HUDEP-2 (cell line): Measurements from ENCODE around the gene GCN1.

Experiments used
- DNase-seq, 76 experiments: peaks; one replicate each; lab custom pipeline; 2025; ENCODE audit not compliant: unreplicated experiment in 76 of 76; lab: John Stamatoyannopoulos, UW

Gene GCN1

GRCh38 chr12:120190386-120190785 lies 4.1 kb downstream of the GCN1 start:
- no peak for DNase-seq

GRCh38 chr12:120186654-120187053 lies 7.9 kb downstream of the GCN1 start:
- no peak for DNase-seq

- no peak for DNase-seq
These were observed 11.3 kb downstream of the GCN1 start for GRCh38 chr12:120183211-120183631.

DNA sequence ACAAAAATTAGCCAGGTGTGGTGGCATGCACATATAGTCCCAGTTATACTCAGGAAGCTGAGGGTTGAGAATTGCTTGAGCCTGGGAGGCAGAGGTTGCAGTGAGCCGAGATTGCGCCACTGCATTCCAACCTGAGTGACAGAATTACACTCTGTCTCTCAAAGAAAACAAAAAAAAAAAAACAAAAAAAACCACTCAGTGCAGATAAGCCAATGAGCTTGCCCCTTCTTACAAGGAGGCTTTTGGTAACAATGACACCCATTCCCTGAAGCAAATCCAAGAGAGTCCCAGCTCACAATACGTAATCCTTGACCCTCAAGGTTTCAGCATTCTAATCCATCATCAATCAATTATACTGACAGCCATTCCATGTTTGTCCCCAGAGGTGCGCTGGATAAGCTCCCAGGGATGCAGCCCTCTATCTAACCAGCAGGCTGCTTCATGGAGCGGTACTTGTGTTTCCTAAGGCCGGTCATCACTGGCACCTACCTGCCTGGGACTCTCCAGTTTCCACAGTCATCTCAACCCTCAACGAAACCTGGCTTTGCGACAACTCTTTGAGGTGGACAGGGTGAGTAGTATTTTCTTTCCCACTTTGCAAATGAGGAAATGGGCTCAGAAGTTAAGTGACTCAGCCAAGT lies 12.4 kb downstream of the GCN1 start:
- no peak for DNase-seq

DNA sequence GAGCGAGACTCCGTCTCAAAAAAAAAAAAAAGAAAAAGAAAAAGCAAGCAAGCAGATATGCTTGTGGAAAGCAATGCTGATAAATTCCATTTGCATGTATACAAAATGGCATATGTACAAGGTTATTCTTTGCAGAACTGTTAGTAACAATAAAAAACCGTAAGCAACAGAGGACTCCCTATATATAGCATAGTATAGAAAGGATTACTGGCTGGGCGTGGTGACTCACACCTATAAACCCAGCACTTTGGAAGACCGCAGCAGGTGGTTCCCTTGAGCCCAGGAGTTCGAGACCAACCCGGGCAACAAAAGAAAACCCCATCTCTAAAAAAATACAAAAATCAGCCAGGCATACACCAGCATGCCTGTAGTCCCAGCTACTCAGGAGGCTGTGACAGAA lies 13.5 kb downstream of the GCN1 start:
- no peak for DNase-seq

GRCh38 chr12:120175537-120175936 lies 19.0 kb downstream of the GCN1 start:
- no peak for DNase-seq

- no peak for DNase-seq
These were observed 19.5 kb downstream of the GCN1 start for GRCh38 chr12:120175062-120175461.

- no peak for DNase-seq
These were observed 22.5 kb downstream of the GCN1 start for GRCh38 chr12:120172053-120172452.

DNA sequence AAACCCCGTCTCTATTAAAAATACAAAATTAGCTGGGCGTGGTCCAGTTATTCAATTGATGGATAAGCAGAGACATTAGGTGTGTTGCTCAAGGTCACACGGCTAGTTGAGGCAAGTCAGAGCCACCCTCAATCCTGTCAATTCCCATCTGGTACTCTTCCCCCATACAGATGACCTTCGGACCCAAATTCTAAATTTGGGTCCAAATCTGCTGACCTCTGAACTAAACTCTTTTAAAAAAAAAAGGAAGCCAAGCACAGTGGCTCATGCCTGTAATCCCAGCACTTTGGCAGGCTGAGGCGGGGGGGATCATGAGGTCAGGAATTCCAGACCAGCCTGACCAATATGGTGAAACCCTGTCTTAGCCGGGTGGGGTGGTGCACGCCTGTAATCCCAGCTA lies 23.9 kb downstream of the GCN1 start:
- no peak for DNase-seq

GRCh38 chr12:120169946-120170345 lies 24.6 kb downstream of the GCN1 start:
- no peak for DNase-seq

DNA sequence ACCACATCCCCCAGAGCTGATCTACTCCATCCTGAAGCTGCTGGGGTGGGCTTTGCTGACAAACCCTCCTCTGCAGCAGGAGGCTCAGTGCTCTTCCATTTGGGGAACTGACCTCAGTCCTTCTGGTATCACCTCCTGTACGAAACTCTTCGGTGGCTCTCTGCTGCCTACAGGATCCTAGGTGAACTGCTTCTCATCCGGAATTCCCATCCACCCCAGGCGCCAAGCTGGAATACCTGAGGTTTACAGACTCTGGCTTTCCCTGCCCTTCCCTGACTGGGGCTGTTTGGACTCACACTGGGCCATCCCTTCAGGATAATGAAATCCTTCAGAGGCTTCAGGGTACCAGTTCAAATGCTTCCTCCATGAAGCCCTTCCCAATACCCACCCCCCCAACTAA lies 26.2 kb downstream of the GCN1 start:
- no peak for DNase-seq

DNA sequence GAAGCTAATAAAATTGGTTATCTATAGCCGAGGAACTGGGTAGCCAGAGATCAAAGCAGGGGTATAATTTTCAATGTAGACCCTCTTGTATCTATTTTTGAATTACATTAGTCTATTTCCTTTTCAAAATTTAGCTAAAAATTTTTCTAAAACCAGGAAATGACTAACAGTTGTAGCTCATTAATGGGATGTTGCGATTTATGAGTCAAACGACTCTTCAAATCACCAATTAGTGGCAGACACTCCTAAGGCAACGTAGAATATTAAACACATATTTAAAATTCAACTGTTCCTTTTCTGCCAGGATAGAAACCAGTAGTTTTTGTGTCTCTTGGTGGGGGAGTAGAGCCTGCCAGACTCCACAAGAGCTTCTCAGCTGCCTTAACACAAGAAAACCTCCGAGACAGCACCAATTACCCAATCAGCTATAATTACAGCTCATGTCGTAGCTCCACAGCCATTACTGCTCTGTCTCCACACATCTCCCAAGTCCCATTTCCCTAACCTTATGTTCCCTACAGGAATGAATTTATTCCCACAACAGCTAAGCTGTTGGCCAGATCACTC lies 26.9 kb downstream of the GCN1 start:
- DNase-seq: no peak

DNA sequence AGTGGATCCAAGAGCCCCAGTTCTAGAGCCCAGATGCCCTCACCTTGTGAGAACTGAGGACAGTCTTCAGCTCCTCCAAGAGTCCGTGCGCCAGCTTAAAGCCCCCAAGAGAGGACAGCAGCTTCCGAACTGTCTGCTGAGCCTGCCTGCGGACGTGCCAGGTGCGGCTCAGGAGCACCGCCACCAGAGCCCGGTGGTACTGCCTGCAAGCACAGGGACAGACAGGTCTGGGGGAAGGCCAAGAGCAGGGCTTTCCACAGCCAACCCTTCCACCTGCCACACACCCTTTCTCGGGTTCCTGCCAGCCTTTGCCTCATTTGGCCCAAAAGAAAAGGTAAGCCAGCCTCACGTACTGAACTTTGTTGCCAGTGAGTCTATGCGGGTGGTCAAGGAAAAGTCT lies 30.2 kb downstream of the GCN1 start:
- DNase-seq: no peak

- no peak for DNase-seq
These were observed 31.8 kb downstream of the GCN1 start for GRCh38 chr12:120162763-120163162.

DNA sequence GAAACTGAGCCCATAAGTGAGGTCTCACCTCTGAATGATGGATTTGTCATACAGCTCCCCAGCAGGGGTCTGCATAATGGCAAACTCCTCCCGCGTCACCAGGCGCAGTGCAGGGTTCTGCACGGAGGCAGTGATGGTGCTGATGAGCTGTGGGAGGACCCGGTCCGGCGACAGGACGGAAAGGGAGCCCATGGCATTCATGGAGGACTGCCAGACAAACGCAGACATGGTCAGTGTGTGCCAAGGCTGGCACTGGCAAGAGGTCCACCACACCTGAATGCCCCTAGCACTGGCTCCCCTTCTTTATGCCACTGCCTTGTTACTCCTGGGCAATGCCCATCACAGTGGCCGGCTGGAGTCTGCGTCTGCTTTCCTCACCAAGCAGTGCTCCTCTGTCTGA lies 32.7 kb downstream of the GCN1 start:
- no peak for DNase-seq

DNA sequence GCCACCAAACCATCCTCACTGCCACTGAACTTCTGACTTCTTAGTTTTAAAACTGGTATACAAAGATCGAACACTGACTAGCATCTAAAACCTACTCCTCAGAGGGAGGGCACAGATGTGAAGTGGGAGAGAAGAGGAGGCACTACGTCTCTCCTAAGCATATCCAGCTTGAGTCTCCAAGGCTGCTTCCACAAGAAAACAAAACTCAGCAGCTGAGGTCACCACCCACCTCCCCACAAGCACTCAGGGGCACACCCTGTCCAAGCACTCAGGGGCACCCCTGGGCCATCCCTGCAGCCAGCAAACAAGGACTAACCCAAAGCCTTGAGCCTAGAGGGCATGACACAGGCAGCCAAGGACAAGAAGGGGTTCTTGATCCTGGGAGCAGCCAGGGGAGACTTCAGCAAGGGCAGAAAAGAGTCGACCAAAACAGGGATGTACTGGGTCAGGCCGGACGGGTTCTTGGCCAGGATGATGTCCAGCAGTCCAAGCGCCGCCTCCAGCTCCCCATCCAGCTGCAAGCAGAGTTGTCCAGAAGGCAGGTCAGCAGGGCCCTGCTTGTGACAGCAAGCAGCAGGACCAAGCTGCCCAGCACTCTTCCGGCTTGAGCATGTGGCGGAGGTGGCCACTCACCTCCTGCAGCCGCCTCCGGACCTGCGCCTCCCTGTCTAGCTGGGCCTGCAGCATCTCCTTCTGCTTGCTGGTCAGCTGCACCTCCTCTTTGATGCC lies 34.8 kb downstream of the GCN1 start:
- no peak for DNase-seq

- no peak for DNase-seq
These were observed 36.2 kb downstream of the GCN1 start for GRCh38 chr12:120158351-120158750.

DNA sequence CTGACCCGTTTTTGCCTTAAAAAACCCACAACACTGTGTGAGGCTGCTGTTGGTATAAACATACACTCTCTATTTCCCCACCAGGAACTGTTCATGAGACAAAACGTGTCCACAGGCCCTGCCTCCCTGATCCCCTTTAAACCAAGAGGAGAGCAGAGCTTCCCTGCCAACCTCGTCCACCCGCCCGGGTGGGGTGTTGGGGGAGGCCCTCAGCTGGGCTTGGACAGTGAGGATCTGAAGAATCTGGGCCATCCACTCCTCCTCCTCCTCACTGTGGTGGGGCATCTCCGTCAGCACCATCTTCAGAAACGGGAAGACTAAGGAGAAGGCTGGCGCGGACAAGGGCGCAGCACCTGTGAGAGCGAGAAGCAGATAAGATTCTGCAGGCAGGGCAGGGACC lies 36.8 kb downstream of the GCN1 start:
- no peak for DNase-seq

DNA sequence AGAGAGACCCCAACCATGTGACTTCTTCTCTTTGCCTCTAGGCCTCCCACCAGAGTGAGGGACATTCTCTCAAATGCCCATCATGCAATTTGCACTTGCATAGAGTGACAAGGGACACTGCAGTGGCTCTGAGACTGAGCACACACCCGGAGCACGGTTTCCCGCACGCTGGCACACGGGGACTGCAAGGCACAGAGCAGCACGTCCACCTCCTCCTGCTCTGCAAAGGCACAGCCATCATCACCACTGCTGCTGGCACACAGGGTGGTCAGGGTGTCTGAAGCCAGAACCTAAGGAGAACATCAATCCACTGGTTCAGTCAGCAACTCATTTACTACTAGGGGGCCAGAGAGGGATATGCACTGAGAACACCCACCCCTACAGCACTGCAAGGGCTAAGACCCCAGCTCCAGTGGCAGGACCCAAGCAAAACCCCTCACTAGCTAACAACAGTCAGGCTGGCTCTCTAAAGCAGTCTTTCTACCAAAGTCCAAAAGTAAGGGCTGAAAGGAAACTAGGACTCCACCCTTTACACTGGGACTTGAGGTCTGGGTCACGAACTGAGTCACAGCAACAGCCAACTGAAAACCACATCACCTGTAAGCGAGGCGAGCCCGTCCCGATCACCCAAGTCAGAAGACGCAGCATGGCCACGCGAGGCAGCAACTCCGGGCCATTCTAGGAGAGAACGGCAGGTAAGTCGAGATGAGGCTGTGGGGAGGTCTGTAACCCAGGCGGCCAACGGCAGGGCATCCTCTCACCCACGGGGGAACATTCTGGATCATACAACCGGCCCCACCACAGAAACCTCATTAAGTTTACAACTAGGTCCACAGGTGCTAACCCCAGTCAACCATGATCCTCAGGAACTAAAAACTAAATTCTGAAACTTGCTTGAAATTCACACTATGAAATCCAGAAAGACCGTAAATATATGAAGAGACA lies 37.9 kb downstream of the GCN1 start:
- no peak for DNase-seq

- DNase-seq: no peak
These were observed 39.4 kb downstream of the GCN1 start for GRCh38 chr12:120155072-120155471.

- DNase-seq: no peak
These were observed 43.5 kb downstream of the GCN1 start for GRCh38 chr12:120150919-120151525.
